Activated gamma-delta T cell (primary cell): ENCODE data around the gene PRDM11.

Source experiments
- DNase-seq: peaks from one replicate; lab custom pipeline; 2025; lab: John Stamatoyannopoulos, UW

Gene PRDM11

DNA sequence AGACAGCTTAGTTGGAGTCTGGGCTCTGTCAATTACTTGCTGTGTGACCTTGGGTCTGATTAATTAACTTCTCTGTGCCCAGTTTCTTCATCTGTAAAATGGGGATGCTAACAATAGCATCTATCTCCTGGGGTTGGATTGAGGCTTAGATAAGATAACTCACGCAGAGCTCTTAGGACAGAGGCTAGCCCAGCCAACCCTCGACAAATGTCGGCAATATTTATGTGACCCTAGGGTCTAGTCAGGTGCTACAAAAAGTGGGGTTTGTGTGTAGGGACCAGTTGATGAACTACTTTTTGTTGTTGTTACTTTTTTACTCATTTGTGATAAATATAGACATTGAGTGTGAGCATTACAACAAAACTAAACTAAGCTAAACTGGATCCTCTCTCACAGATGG, 117.3 kb downstream of the PRDM11 start:
- no peak for DNase-seq

DNA sequence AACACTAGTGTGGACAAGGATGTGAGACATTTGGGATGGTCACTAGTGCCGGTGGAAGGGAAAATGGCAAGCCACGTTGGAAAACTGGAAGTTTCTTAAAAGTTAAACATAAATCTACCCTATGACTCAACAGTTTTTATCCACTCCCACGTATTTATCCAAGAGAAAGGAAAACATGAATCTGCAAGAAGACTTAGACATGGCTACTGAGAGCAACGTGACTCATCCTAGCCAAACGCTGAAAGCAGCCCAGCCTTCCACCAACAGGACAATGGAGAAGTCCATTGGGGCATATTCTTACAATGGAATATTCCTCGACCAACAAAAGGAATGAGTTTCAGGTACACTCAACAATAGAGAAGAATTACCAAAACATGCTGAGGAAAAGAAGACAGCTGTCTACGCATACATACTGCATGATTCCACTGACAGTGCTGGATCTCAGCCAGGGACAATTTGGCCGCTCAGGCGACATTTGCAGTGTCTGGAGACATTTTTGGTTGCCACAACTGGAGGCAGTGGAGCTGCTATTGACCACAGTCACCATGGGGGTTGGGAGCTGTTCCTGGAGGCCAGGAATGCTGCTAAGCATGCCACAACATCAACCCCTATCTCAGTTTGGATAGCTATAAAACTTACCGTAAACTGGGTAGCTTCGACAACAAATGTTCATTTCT, 118.5 kb downstream of the PRDM11 start:
- no peak for DNase-seq

- DNase-seq = no peak
Observed at GRCh38 chr11:45265969-45266675, 119.7 kb downstream of the PRDM11 start.

- no peak for DNase-seq
Observed at GRCh38 chr11:45266676-45267020, 120.2 kb downstream of the PRDM11 start.

GRCh38 chr11:45267052-45267451, 120.6 kb downstream of the PRDM11 start:
- no peak for DNase-seq

DNA sequence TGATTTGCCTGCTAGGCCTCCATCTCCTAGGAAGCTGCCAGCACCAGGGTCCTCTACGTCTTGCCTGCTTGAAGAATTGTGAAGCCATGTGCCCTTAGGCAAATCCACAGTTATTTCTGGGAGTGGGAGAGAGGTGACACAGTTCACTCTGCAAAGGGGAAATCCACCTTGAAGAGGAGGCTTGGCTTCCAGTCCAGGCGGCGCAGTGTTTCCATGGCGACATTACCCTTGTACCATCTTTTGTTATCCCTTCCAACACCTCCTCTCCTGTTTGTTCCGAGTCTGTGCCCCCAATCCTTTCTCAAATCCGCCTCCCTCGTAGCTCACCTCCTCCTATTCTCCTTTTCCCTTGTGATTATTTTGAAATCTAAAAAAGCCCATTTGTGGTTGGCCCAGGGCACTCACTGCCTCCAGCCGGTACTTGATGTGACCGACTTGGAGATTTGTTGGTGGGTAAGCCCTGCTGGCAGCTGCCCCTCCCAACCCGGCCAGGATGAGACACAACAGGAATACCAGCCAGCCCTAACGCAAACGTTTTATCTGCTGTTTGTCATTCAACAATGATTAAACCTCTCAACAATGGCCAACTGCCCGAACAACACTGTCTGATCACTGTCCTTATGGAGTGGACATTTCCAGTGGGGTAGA, 121.3 kb downstream of the PRDM11 start:
- no peak for DNase-seq

DNA sequence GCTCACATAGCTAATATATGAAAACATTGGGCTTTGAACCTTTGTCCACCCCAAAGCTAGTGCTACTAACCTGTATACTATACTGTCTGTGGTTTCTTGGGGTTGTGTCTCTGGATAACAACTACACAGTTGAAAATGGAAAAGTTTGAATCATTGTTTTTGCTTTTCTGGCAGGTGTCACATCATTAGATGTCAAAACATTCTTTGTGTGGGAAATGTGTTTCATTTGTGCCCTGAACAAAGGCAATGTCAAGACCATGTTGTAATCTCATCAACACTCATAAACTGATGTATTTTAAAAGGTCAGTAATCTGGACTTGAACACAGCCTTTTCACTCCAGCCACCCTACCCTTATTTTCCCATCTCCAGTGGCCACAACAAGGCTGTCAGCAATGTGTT, 123.2 kb downstream of the PRDM11 start:
- DNase-seq = no peak

- no peak for DNase-seq
Observed at GRCh38 chr11:45270946-45271716, 124.7 kb downstream of the PRDM11 start.

DNA sequence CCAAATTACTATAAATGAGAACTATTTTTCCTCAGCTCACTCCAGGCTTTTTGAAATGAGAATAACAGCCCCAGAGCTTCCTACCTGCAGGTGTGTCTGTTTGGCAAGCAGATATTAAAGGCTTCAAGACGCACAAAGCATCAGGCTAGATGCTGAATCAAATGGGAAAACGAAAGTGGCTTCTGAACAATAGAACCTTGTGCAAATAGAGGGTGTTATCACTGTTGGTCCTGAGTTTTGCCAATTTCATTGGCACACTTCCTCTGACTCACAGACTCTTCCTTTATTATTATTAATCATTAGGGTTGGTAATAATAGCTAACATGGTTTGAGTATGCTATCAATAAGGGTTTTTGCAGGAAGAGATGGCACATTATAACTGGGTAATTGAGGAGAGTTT, 126.3 kb downstream of the PRDM11 start:
- DNase-seq = no peak

DNA sequence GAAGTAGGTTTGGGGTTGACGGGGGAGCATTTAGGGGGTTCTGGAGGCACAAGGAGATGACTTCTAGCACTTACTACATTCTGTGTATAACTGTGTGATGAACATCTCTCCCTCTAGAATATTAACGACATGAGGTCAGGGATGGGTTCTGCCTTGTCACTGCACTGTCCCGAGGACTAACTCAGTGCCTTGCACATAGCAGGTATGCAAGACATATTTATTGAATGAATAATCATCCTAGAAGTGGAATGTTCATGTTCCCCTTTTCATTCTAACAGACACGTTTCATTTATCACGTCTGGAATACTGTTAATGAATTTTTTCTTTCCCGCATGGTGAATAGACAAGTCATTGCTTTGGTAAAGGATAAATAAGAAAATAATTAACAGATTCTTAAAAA, 127.1 kb downstream of the PRDM11 start:
- no peak for DNase-seq

- no peak for DNase-seq
Observed at GRCh38 chr11:45274206-45274605, 127.8 kb downstream of the PRDM11 start.

GRCh38 chr11:45275828-45276227, 129.4 kb downstream of the PRDM11 start:
- no peak for DNase-seq

DNA sequence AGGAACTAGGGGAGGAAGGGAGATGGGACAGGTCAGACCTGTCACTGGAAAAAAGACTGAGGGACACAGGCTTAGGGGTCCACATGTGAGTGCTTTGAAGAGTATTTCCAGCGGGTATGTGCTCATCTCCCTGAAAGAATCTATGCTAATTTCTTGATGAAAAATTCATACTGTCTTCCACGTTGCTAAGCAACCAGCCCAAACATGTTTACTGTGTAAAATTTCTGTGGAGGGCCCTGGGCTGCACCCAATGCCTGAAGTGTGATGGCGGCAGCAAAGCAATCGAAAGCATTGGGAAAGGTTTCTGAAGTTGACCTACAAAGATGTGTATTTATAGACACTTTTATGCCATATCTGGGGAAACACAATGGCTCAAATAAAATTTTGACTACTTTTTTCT, 132.3 kb downstream of the PRDM11 start:
- DNase-seq = no peak

GRCh38 chr11:45279645-45280044, 133.2 kb downstream of the PRDM11 start:
- DNase-seq = no peak

DNA sequence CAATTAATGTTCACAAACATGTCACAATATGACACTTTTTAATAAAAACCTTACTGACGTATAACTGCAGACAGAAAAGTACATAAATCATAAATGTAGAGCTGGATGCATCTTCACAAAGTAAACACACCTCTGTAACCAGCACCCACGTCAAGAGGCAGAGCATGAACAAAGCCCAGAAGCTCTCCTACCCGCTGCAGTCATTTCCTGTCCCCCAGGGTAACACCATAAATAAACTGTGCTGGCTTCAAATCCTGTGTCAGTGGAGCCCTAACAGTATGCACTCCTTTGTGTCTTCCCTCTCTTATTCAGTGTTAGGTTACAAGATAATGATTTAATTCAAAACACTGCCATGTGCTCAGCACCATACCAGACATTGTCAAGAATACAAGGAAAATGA, 134.0 kb downstream of the PRDM11 start:
- no peak for DNase-seq

DNA sequence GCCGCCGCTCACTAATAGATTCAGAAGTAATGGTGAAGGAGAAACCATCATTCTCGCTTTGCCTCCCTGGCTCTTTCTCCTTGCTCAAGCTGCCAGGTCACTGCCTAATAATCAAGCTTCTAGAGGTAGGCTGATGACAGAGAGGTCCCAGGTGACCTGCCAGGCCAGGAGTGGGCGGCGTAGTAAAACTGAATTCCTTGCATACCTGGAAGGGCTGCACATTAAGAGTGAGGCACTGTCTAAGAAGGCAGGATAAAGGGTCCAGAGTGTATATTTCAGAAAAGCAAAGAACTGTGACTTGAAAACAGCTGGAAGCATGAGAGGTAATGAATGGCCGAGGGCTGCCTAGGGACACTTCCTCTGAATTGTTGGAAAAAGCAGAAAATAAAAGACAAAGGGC, 135.6 kb downstream of the PRDM11 start:
- DNase-seq = no peak
